ENCODE measurements around the gene RALGPS2.
"Not testable (repeated sequence)": the region's sequence is repeated elsewhere in the genome, so short reads cannot be mapped to it uniquely, and the experiment has no call there.

Gene RALGPS2

DNA sequence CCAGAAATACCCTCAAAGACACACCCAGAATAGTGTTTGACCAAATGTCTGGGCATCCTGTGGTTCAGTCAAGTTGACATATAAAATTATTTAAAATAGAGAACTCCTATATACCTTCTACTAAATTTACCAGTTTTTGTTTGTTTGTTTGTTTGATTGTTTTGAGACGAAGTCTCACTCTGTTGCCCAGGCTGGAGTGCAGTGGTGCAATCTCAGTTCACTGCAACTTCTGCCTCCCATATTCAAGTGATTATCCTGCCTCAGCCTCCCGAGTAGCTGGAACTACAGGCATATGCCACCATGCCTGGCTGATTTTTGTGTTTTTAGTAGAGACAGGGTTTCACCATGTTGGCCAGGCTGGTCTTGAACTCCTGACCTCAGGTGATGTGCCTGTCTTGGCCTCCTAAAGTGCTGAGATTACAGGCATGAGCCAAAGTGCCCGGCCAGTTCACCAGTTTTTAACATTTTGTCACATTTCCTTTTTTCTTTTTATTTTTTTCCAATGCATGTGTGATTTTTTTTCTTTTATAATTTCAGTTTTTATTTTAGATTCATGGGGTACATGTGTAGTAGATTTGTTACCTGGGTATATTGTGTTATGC lies 29.7 kb downstream of the RALGPS2 start:
- not testable (repeated sequence) for DNase-seq (ENCODE audit: low read depth, low spot score); H3K4me3 ChIP-seq (ENCODE audit: low read length)

DNA sequence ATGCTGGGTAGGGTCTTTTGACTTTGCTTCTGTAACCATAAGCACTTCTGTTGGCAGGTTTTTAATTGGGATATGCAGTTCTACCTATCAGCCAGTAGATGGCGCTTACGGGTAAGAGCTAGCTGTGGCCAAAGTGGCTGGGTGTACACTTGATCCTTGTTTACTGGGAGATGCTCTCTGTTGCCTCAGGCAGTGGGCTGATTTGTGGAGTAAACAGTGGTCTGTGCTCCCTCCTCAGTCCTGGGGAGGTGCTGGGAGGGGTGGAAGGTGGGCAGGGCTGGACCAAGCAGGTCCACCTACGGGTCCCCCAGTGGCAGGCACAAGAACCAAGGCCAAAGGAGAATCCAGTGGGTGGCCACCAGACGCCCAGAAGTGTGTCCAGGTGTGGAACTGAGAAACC lies 43.4 kb downstream of the RALGPS2 start:
- no peak overlapping the region for H3K4me3 ChIP-seq (ENCODE audit: low read length)

DNA sequence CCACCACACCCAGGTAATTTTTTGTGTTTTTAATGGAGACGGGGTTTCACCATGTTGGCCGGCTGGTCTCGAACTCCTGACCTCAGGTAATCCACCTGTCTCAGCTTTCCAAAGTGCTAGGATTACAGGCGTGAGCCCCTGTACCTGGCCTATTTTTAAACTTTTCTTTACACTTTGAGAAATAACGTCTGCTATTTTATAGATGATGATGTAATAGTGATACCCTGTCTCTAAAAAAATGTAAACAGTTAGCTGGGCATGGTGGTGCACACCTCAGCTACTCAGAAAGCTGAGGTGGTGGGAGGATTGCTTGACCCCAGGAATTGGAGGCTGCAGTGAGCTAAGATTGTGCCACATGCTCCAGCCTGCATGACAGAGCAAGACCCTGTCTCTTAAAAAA lies 47.9 kb downstream of the RALGPS2 start:
- DNase-seq (ENCODE audit: low read depth, low spot score): no peak
- no peak overlapping the region for H3K4me3 ChIP-seq (ENCODE audit: low read length)

More for the DNA sequence above, 43.4 kb downstream of the RALGPS2 start:
- DNase-seq (ENCODE audit: low read depth, low spot score): peak; percentile 49

DNA sequence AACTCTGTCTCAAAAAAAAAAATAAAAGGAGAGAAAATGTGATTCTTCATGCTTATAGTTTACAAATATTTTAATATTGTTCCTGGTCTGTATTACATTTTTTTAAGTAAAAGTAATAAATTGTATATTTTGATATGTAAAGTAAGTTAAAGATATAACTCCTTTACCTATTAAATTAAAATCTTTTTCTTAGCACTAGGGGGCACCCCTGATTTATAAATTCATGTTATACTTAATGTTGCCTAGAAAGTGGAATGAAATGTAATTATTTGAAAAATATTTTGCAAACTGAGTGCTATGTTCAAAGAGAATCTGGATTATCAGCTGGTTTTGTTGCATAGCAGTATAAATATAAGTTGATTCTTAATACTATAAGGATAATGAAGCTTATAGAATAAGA lies 49.2 kb downstream of the RALGPS2 start:
- H3K4me3 ChIP-seq (ENCODE audit: low read length): no peak overlapping the region
- DNase-seq (ENCODE audit: low read depth, low spot score): peak; percentile 27

DNA sequence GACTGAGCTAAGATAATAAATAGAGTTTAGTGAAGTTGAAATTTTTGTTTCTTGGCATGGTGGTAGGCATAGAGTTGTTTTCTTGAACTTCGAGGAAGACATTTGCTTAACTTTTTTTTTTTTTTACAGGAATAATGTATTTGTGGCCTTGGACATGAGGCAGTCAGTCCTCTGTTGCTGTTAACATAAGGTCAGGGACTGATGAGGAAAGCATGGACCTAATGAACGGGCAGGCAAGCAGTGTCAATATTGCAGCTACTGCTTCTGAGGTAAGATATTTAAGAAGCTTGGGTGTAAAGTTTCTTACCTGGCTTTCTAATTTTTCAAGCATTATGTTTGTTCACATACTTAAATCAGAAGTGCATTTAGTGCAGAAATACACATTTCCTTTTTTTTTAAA lies 51.5 kb downstream of the RALGPS2 start:
- no peak for DNase-seq (ENCODE audit: low read depth, low spot score)
- H3K4me3 ChIP-seq (ENCODE audit: low read length): no peak overlapping the region

DNA sequence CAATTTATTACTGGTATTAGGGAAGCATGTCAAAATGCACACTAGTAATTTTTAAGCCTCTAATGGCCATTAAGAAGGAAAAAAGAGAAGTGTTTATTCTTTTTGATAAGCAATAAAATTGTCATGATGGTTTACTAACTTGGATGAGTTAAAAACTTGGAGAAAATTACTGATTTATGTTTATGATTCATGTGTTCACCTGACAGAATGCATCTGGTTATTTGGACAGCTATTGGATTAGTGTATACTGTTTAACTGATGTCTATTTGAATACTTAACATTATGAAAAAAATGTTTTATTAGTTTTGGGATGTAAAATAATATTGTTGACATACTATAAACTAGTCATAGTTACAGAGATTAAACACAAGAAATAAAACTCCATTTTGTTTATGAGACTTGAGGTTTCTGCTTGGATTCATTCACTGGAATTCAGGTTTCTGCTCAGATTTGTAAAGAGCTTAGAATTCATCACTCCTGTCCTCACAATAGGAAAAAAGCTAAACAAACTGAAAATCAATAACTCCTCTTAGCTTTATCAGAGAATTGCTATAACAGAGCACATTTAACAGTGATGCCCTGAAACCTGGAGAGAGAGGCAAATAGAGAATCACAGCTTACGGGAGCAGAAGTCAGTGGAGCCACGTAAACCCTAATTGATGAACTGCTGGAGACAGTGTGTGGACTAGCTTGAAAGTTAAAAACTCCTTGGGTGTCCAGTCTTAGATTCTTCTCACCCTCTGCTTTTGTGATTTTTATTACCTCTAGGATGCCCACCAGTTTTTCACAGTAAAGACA lies 56.7 kb downstream of the RALGPS2 start:
- no peak for DNase-seq (ENCODE audit: low read depth, low spot score)
- no peak overlapping the region for H3K4me3 ChIP-seq (ENCODE audit: low read length)

DNA sequence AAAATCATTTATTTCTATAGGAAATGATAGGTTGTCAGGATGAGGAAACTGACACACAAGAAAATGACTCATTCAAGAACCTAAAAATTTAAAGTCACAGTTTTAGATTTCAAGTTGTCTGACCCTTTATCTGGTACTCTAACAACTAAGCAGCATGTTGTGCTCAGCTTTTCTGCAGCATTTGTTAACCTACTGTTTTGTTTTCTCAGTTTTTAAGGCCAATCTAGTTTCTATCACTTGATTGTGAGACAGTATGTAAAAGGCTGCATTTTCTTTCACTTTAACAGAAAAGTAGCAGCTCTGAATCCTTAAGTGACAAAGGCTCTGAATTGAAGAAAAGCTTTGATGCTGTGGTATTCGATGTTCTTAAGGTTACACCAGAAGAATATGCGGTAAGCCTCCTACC lies 59.1 kb downstream of the RALGPS2 start:
- peak; percentile 20 for DNase-seq (ENCODE audit: low read depth, low spot score)
- no peak overlapping the region for H3K4me3 ChIP-seq (ENCODE audit: low read length)

DNA sequence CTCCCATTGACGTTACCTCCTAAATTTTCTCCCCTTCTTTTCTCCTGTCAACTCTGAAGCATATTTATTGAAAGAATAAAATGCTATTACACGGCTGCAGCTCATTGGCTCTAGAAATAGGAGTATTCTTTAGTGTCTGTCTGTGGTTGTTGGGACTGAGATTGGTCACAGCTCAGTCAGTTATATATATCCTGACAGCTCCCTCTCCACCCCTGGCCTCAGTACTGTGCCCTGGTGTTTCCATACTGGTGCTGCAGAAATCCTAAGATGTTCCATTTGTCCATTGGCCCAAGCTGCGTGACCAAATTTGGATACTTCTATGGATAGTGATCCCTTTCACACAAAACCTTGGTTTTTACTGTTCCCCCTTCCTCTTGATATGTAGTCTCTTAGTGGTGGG lies 67.3 kb downstream of the RALGPS2 start:
- no peak overlapping the region for H3K4me3 ChIP-seq (ENCODE audit: low read length)

DNA sequence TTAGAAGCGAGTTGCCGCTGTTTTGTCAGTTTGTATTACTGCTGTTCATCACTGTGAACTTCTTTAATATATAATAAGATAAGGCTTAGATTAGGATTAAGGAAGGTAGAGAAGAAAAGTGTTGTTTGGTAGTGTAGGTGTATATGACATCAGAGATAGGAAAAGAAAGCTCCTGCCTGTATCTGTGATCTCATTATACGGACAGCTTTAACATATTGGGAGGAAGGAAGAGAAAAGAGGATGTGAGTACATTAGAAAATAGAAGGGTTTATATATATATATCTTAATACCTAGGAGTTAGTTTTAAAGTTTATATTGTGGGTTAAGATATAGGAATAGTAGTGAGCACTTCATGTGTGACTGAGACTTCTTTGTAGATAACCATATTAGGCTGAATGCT lies 71.0 kb downstream of the RALGPS2 start:
- H3K4me3 ChIP-seq (ENCODE audit: low read length): no peak overlapping the region
- DNase-seq (ENCODE audit: low read depth, low spot score): no peak

More for the DNA sequence above, 67.3 kb downstream of the RALGPS2 start:
- DNase-seq (ENCODE audit: low read depth, low spot score): no peak

DNA sequence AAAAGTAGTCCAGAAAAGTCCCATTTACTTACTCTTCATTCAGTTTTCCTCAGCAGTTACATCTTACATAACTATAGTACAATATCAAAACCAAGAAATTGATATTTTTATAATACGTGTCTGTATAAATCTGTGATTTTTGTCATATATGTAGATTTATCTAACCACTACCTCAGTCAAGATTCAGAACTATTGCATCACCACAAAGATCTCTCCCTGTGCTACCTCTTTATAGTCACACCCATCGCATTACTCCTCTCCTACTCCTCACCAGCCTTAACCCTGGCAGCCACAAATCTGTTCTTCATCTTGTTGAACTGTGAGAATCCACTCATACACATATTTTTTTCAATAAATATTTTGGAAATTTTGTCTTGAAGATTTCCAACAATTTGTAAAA lies 72.5 kb downstream of the RALGPS2 start:
- DNase-seq (ENCODE audit: low read depth, low spot score): no peak
- H3K4me3 ChIP-seq (ENCODE audit: low read length): no peak overlapping the region

DNA sequence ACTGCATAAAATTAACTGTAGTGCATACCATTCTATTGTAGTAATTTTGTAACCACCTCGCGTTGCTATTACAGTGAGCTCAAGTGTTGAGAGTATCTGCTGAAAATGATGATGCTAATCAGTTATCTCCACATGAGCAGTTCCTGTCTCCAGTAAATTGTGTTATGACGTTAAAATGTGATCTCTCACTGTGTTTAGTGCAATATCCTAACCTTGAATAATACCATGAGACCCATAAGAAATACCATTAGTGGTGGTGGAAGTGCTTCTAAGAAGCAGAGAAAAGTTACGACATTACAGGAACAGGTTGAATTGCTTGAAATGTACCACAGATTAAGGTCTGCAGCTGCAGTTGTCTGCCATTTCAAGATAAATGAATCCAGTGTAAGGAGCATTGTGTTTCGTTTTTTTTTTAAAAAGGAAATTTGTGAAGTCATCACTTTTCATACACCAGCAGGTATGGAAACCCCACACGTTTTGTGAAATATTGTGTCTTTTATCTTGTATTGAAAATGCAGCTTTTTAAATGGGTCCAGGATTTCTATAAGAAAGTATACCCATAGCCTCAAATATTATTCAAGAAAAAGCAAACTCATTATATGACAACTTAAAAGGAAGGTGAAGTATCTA lies 73.3 kb downstream of the RALGPS2 start:
- H3K4me3 ChIP-seq (ENCODE audit: low read length): no peak overlapping the region
- no peak for DNase-seq (ENCODE audit: low read depth, low spot score)

DNA sequence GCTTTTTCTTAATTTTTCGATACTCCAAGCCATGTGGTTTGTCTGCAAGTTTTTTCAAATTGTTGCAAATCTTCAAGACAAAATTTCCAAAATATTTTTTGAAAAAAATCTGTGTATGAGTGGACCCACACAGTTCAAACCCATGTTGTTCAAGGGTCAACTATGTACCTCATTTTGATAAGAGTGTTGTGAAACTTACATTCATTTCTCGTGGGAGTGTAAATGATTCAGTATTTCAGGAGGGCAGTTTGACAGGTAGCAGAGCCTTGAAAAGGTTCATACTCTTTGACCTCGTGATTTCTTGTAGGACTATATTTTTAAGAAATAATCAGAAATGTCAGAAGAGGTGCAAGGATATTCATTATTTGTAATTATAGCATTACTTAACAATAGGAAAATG lies 77.8 kb downstream of the RALGPS2 start:
- no peak for DNase-seq (ENCODE audit: low read depth, low spot score)
- no peak overlapping the region for H3K4me3 ChIP-seq (ENCODE audit: low read length)

DNA sequence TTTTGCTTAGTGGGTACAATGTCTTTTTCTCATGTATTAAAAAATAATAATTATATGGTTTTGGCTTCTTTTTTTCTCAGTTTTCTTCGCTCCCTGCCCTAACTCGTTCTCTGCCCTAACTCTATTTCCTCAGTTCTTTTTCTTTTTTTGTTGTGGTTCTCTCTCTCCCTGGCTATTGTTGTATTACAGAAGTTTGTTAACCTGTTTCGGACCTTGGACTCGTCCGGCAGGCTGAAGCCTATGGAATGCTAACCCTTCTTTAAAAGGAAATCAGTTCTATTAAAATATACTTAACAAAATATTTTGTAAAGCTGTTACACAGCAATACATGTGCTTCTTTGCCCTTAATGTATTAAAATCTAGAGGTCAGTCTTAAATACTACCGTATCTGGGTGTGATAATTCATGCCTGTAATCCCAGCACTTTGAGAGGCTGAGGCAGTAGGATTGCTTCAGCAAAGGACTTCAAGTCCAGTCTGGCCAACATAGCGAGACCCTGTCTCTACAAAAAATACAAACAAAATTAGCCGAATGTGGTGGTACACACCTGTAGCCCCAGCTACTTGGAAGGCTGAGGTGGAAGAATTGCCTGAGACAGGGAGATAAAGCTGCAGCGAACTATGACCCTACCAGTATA lies 81.7 kb downstream of the RALGPS2 start:
- DNase-seq (ENCODE audit: low read depth, low spot score): no peak
- no peak overlapping the region for H3K4me3 ChIP-seq (ENCODE audit: low read length)

DNA sequence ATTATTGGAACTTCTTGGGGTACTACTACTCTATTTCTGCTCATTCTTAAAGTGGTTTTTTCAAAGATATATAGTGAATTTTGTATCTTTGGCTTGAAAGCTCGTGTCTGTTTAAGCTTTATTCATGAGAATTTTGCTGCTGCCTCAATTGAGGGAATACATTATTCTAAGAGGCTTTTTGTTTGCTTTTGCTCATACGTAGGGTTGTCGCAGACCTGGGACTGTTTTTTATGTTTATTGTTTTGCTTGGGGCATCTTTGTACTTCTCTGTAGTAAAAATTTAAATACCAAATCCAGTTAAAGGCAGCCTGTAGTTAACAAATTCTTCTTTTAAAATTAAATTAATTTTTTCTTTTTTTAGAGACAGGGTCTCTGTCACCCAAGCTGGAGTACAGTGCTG lies 83.5 kb downstream of the RALGPS2 start:
- no peak for DNase-seq (ENCODE audit: low read depth, low spot score)
- no peak overlapping the region for H3K4me3 ChIP-seq (ENCODE audit: low read length)

DNA sequence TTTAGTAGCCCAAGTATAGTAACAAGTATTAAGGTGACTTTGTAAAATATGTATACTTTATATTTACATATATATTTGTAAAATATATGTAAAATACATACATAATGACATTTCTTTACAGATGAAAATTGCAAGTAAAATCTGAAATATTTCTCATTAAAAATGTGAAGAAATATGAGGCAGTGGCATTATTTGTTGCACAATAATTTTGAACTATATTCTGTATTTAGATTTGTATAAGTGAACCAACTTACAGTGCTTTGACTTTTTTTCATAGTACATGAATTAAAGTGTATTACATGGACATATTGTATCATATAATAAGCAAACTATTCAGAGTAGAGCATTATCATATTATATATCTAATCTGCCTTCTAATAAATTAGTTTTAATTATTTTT lies 85.5 kb downstream of the RALGPS2 start:
- no peak overlapping the region for H3K4me3 ChIP-seq (ENCODE audit: low read length)
- no peak for DNase-seq (ENCODE audit: low read depth, low spot score)

DNA sequence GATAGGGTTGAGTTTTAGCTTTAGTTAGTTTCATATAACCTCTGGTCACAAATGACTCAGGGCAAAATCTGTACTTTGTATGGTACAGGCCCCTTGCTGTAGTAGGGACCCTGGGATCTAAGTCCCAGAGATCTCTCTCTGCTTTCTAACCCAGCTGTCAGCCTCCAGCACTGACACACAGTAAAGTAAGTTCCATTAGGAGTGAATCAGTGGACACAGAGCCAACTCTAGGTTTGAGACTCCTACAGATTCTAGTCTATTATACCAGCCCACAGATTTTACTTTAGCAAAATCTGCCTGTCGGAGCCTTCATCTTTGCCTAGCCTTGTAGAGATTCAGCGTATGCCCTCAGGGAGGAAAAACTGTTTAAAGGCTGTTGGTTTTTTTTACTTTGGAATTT lies 93.4 kb downstream of the RALGPS2 start:
- DNase-seq (ENCODE audit: low read depth, low spot score): no peak
- H3K4me3 ChIP-seq (ENCODE audit: low read length): no peak overlapping the region

DNA sequence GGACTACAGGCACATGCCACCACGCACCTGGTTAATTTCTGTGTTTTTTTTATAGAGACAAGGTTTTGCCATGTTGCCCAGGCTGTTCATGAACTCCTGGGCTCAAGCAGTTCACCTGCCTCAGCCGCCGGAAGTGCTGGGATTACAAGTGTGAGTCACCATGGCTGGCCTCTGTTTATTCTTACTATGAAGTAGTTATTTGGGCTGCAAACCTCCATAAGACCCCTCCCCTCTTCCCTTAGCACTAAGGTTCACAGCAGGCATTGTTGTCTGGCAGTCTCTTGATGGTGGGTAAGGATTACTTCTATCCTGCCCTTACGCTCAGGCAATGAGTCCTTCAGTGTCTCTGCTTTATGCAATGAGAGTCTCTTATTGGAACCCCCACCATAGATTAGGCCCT lies 94.1 kb downstream of the RALGPS2 start:
- no peak for DNase-seq (ENCODE audit: low read depth, low spot score)
- no peak overlapping the region for H3K4me3 ChIP-seq (ENCODE audit: low read length)

DNA sequence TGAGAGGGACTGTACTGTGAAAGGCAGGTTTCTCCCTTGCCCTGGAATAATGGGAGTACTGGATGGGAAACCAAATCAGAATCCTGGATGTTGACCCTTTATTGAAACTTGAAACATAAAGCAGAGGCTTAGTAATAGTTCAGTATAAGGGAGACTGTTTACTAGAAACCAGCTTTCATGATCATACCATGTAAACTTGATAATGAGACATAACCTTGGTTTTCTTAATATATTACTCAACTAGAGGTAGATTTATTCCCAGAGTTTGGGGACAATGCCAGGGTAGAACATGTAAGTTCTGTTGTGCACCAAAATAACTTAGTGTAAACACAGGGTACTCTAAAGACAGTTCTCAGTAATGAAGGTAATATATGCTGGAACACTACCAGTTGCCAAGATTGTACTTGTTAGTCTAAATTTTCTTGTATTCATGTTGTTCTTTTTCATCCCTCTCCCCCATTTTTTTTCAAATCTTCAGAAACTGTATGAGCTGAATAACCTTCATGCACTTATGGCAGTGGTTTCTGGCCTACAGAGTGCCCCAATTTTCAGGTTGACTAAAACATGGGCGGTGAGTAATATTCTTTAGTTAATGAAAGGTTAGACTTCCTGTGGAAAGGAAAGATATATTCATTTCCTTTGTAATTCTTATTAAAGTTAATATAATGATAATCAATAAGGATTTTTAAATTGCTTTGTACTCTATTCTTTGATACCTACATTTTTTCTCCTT lies 96.3 kb downstream of the RALGPS2 start:
- no peak for DNase-seq (ENCODE audit: low read depth, low spot score)
- H3K4me3 ChIP-seq (ENCODE audit: low read length): no peak overlapping the region

DNA sequence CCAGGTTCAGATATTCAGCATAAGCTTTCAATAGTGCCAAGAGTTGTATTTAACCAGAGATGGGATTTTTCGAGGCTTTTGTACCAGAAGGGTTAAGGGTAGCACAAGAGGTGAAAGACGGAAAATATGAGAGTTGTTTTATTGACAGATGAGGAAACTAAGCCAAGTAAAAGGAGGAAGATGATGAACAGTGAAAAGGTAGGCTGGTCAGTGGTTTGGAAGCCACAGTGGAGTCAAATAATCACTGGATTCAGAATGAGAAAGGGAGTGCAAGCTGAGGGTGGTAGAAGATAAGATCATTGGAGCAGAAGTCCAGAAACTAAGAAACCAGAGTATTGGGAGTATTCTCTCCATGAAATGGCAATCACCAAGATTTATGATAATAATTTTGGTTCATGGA lies 100.1 kb downstream of the RALGPS2 start:
- no peak for DNase-seq (ENCODE audit: low read depth, low spot score)
- H3K4me3 ChIP-seq (ENCODE audit: low read length): no peak overlapping the region

All from Jurkat, Clone E6-1 (cell line).